Kidney (tissue), 14 donors: ENCODE data around the gene APLP2. TPM values are rescaled to one million over a fixed set of nuclear protein-coding genes. Genes with fewer than 3 reads are reported as not detected.
"Not testable (repeated sequence)": the region's sequence is repeated elsewhere in the genome, so short reads cannot be mapped to it uniquely, and the experiment has no call there.

ENCODE experiments used
- DNase-seq, 5 donors: peaks; one replicate each; pipeline ENCODE4 v3.0.0-alpha.2; 2013 to 2020
- FAIRE-seq: peaks from 2 replicates; lab custom pipeline; 2012; peaks lifted over from hg19 to GRCh38; lab: Jason Lieb, UNC
- H3K27ac ChIP-seq, 2 donors: one replicate each; pipeline ENCODE4 v1.7.0; 2013; ENCODE audit warnings: low read depth in 2 of 2, low read length in 2 of 2, inconsistent platforms in 1 of 2
- H3K27me3 ChIP-seq: one replicate; pipeline ENCODE4 v1.7.1; 2013; ENCODE audit warnings: low read length, inconsistent platforms; ENCODE audit not compliant: control insufficient read depth, insufficient read depth
- H3K36me3 ChIP-seq, 3 donors: one replicate each; pipeline versions ENCODE4 v1.7.0 to v1.7.1; 2013; ENCODE audit warnings: low read length in 3 of 3, control low read depth in 1 of 3, inconsistent platforms in 1 of 3; ENCODE audit not compliant: insufficient read depth in 3 of 3, control insufficient read depth in 2 of 3
- H3K4me1 ChIP-seq, 3 donors: one replicate each; pipeline versions ENCODE4 v1.7.0 to v1.7.1; 2013; ENCODE audit warnings: low read length in 3 of 3, inconsistent platforms in 1 of 3, low read depth in 1 of 3; ENCODE audit not compliant: control insufficient read depth in 2 of 3, insufficient read depth in 2 of 3
- H3K4me3 ChIP-seq, 3 donors: one replicate each; pipeline versions ENCODE4 v1.7.0 to v1.8.1; 2013; ENCODE audit warnings: low read length in 3 of 3, control low read depth in 1 of 3, inconsistent platforms in 1 of 3
- H3K9ac ChIP-seq, 3 donors: one replicate each; pipeline versions ENCODE4 v1.7.0 to v1.7.1; 2013; ENCODE audit warnings: low read length in 3 of 3, control low read depth in 1 of 3, inconsistent platforms in 1 of 3
- H3K9me3 ChIP-seq, 3 donors: one replicate each; pipeline versions ENCODE4 v1.7.0 to v1.7.1; 2013; ENCODE audit warnings: low read length in 3 of 3, control low read depth in 1 of 3, inconsistent platforms in 1 of 3; ENCODE audit not compliant: control insufficient read depth in 2 of 3, insufficient read depth in 1 of 3
- CTCF ChIP-seq: IDR thresholded peaks from 3 replicates; pipeline ENCODE4 v1.5.1; 2012; ENCODE audit warnings: mild to moderate bottlenecking, moderate library complexity, borderline replicate concordance; ENCODE audit not compliant: insufficient read depth; ENCODE audit errors: extremely low read depth
- intact Hi-C: fragments of 100-400 bp; cut with DNase I; formaldehyde crosslinking; loops from one replicate; pipeline ENCODE4 v1.11.1; 2022
- polyA plus RNA-seq: library from polyadenylated mRNA; stranded (reverse); fragments of 350-450 nt; fragmentation: Illumina TruSeq; extraction: RNeasy Lipid Tissue Mini Kit (QIAGEN cat#74804); gene quantifications from one replicate; pipeline ENCODE4 v1.2.3, GENCODE V29; 2014; ENCODE audit warnings: low read depth, low replicate concordance; ENCODE audit not compliant: insufficient read depth
- total RNA-seq: library from RNA; stranded (reverse); fragmentation: NEBNext Ultra II Directional; extraction: Animal tissue kit (Norgen Biotek cat#: 25700); gene quantifications from one replicate; pipeline ENCODE4 v1.2.1, GENCODE V29; 2021
- donor health status: control.
- donor health status: control.
- donor health status: control.
- donor health status: control.
- donor health status: control.
- donor health status: DM: yes; HTN: yes; CAD: no.
- donor health status: Normal renal cell carcinoma (clear cell type).

APLP2 gene
- total and polyA plus RNA-seq, 2 donors from 2014 or later = 338 to 502 TPM

GRCh38 chr11:130192845-130193267 lies 123.2 kb downstream of the APLP2 start:
- no peaks in the 10 kb centered on the region for H3K27me3 ChIP-seq
- TF ChIP-seq CTCF = no peak
- FAIRE-seq = no peak
- peaks cover 0 to 9% (median 4%) of the 10 kb centered on the region in 3 donors for H3K36me3 ChIP-seq
- H3K9me3 ChIP-seq = no peaks in the 10 kb centered on the region
- peak in 2 of 5 donors; percentile 17 to 45 for DNase-seq
- no peak overlapping the region for H3K4me3 ChIP-seq
- intact Hi-C loops = no loop called here
- H3K27ac ChIP-seq = peak overlapping the region; percentile 33 to 60
- peak overlapping the region in 1 of 3 donors; percentile 1 for H3K9ac ChIP-seq
- peaks cover 0 to 4% (median 0%) of the 10 kb centered on the region in 3 donors for H3K4me1 ChIP-seq

- intact Hi-C loops = not testable (repeated sequence)
Measured at GRCh38 chr11:130193551-130193950, 123.9 kb downstream of the APLP2 start.

More at GRCh38 chr11:130193551-130193950, 123.9 kb downstream of the APLP2 start:
- H3K27ac ChIP-seq = peak overlapping the region in 1 of 2 donors; percentile 33
- H3K9me3 ChIP-seq, H3K27me3 ChIP-seq, H3K36me3 ChIP-seq, FAIRE-seq, DNase-seq, H3K4me1 ChIP-seq, H3K4me3 ChIP-seq, H3K9ac ChIP-seq: not testable (repeated sequence)

Other genes starting within 250 kb of the APLP2 start
- 25.2 TPM for gene NFRKB, start 174.3 kb upstream of the APLP2 start, total RNA-seq
- gene NFRKB, start 174.3 kb upstream of the APLP2 start, polyA plus RNA-seq = 7.0 TPM
- 8.0 TPM for gene PRDM10, start 67.1 kb upstream of the APLP2 start, total RNA-seq
- gene PRDM10, start 67.1 kb upstream of the APLP2 start, polyA plus RNA-seq = 1.5 TPM
- 139 TPM for gene ST14, start 89.9 kb downstream of the APLP2 start, total RNA-seq
- 59.3 TPM for gene ST14, start 89.9 kb downstream of the APLP2 start, polyA plus RNA-seq
- gene ZBTB44, start 245.0 kb downstream of the APLP2 start, total RNA-seq = 59.7 TPM
- 13.1 TPM for gene ZBTB44, start 245.0 kb downstream of the APLP2 start, polyA plus RNA-seq